ENCODE results near the gene NOA1. TPM values are rescaled to one million over a fixed set of nuclear protein-coding genes. Genes with fewer than 3 reads are reported as not detected.

Gene NOA1
- 21.0 and 23.7 TPM in 2 replicates for total RNA-seq (2014; rRNA removed; shearing (Covaris generic))

DNA sequence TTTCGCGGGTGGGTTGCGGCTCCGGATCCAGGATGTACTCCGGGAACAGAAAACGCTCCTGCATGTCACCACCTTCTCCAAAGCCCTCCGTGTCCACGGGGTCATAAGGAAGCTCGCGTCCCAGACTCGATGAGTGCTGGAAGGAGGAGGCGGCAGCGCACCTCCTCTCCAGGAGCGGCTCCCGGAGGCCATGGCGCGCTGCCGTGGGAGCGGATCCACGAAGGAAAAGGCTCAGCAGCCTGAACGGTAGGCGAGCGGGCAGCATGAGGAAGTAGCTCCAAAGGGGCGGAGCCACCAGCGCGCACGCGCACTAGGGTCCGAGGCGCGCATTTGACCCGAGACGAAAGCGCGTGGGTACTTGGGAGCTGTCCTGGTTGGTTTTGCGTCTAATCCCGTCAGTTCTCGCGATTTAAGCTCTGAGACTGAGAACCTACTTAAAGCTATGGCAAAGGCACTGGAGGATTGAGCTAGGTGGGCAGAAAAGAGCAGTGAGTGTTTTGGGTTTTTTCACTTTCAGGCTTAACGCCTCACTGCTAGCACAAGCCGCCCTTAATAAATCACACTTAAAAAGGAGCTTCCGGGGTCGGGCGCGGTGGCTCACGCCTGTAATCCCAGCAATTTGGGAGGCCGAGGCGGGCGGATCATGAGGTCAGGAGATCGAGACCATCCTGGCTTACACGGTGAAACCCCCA is at the start of gene NOA1:
Gene NOA1, minus strand, starts transcription at position 286 of the 692 bp plus-strand sequence. Its CDS starts 21 bp downstream, at position 265.
- DNase-seq (ENCODE audit: low spot score) = peak; percentile 98
- in situ Hi-C loops (cut with HindIII; ENCODE audit: low sequenced_read_pairs) = no loop called here

DNA sequence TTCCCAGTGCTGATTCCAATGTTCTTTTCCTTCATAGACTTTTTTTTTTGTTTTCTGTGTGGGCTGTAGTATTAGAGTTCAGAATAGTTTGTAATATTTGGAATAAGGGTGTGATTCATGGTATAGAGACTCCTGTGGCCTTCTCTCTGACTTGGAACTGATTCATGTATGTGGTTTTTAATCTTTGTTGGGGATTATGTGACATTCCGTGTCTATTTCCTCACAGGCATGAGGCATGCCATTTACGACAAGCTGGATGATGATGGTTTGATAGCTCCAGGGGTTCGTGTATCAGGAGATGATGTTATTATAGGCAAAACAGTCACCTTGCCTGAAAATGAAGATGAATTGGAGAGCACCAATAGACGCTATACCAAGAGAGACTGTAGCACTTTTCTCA is 45.7 kb upstream of the NOA1 start:
- no peak for DNase-seq (ENCODE audit: low spot score)
- in situ Hi-C loops (cut with HindIII; ENCODE audit: low sequenced_read_pairs) = no loop called here

DNA sequence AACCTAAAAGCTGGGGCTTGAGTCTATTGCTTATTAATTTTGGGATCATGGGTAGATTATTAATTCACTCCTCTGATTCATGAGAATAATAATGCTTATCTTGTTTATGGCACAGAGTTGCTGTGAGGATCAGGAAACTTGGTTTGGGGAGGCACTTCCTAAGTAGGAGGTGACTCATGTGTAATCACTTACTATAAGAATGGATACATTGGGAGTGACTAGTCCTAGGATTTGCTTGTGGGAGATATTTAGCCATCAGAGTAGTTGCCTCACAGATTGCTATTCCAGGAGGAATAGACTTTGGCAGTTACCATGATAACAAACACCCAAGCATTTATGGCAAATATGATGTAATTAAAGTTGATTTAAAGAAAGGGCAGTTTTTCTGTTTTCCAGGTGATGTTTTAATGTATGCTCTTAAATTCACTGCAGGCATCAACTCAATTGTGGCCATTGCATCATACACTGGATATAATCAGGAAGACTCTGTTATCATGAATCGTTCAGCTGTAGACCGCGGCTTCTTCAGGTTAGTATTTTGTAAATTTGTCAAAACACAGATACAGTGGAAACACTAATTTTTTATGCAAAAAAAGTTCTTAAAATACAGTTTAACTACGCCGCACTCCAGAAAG is 43.2 kb upstream of the NOA1 start:
- in situ Hi-C loops (cut with HindIII; ENCODE audit: low sequenced_read_pairs) = no loop called here

DNA sequence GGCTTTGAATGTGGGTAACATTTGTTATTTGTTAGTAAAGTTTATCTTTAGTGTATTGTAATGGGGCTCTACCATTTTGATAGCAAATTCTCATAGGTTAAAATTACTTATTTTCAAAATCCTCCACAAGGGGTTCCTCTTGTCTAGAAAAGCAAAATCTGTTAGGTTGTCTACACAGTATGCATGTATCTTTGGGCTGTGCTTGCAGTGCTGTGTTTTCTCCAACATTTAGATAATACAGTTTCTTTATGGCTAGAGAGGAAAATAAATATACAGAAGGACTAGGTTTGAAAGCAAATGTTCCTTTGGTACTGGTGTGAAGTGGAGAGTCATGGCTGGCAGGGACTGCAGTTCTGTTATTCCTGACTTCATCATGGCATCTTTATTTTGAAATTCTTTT is 41.6 kb upstream of the NOA1 start:
- DNase-seq (ENCODE audit: low spot score) = no peak
- in situ Hi-C loops (cut with HindIII; ENCODE audit: low sequenced_read_pairs) = no loop called here

More for the DNA sequence above, 43.2 kb upstream of the NOA1 start:
- DNase-seq (ENCODE audit: low spot score) = no peak

DNA sequence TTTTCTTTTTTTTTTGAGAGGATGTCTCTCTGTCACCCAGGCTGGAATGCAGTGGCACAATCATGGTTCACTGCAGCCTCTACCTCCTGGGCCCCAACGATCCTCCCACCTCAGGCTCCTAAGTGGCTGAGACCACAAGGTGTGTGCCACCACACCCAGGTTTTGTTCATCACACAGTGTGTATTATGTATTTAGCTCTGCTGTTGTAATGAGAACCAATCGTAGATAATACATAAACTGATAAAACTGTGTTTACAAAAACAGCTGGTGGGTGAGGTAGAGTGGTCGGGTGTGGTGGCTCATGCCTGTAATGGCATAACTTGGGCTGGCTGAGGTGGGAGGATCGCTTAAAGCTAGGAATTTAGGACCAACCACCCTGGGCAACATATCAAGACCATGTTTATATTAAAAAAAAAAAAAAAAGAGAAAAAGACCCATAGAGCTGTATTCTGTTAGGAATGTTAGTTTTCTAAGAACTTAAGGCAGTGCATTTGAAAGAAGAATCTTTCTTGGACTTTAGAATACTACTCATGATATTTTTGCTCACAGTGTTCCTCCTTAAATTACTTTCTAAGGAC is 36.2 kb upstream of the NOA1 start:
- DNase-seq (ENCODE audit: low spot score) = no peak
- in situ Hi-C loops (cut with HindIII; ENCODE audit: low sequenced_read_pairs) = no loop called here

DNA sequence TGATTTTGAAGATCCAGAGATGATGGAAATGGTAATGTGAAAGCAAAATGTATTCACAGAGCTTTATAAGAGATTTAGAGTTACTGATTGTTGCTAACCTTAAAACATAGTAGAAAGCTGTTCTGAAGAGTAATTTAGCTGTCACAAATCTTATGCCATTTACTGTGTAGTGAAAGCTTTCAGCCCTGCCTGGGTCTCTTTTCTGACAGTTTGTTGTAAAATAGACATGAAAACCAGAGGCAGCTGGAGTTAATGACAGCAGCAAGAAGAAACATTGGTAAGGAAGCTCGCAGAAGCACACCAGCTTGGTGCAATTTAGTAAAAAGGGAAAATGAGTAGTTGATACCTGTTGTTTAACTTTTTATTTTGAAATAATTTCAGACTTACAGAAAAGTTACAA is 22.3 kb upstream of the NOA1 start:
- DNase-seq (ENCODE audit: low spot score) = no peak
- in situ Hi-C loops (cut with HindIII; ENCODE audit: low sequenced_read_pairs) = no loop called here

DNA sequence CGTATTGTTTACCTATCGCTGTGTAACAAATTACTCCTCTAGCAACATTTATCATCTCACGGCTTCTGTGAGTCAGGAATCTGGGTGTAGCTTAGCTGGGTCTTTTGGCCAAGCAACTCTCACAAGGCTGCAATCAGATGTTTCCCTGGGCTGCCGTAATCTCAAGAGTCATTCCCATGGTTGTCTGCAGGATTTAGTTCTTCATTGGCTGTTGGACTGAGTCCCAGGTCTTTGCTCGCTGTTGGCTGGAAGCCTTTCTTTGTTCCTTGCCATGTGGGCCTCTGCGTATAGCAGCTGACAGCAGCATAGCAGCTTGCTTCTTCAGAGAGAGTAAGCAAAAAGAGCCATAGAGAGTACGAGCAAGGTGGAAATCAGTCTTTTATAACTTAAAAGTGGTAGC is 18.1 kb upstream of the NOA1 start:
- in situ Hi-C loops (cut with HindIII; ENCODE audit: low sequenced_read_pairs) = no loop called here

DNA sequence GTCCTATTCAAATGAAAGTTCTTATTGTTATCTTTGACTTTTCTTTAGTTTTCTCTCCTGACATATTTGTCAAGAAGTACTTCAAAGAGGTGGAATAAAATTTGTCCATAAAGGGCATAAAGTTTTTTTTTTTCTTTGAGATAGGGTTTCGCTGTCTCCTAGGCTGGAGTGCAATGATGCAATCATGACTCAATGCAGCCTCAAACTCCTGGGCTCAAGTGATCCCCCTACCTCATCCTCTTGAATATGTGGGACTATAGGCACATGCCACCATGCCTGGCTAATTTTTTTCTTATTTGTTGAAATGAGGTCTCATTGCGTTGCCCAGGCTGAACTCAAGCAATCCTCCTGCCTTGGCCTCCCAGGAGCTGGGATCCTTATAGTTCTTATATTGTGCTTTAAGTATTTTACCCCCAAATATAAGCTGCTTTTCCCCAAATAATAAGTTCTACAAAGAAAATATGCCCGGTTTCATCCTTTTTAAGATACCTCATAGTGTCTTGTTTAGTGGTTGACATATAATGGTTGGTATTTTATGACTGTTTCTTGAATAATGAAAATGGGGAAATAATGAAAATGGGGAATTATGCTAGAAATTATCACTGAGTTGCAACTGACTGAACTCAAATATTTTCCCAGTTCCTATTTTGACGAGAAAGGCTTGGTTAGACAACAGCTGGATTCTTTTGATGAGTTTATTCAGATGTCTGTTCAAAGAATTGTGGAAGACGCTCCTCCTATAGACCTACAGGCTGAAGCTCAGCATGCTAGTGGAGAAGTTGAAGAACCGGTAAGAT is 12.9 kb upstream of the NOA1 start:
- in situ Hi-C loops (cut with HindIII; ENCODE audit: low sequenced_read_pairs) = no loop called here
- DNase-seq (ENCODE audit: low spot score) = no peak

More for the DNA sequence above, 18.1 kb upstream of the NOA1 start:
- DNase-seq (ENCODE audit: low spot score) = peak; percentile 96

DNA sequence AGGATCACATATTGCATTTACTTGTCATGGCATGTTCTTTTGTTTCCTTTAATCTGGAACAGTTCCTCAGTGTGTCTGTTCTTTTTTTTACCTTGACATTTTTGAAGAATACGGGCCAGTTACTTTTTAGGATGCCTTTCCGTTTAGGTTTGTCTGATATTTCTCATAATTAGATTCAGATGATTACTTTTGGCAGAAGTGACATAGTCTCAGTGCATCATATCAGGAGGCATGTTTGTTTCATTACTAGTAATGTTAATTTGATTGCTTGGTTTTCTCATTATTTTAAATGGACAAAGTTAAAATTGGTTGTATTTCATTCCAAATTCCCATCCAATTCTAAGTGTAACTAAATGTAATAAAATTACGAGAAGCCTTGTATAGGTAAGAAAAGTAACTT is 9.5 kb upstream of the NOA1 start:
- in situ Hi-C loops (cut with HindIII; ENCODE audit: low sequenced_read_pairs) = no loop called here
- no peak for DNase-seq (ENCODE audit: low spot score)

DNA sequence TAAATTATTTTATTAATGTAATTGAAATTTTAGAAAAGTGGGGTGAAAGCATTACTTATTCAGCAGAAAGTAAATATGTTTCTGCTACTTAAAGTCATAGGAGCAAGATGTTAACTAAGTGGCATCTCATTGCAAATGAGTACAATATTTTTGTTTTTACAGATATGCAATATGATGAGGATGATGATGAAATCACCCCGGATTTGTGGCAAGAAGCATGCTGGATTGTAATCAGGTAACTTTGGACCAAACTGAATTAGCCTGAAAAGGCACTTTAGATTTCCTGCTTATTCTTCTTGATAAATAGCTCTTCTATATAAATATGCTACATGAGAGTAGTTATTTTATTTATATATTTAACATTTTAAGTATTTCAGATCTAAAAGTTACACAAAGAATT is 8.8 kb upstream of the NOA1 start:
- in situ Hi-C loops (cut with HindIII; ENCODE audit: low sequenced_read_pairs) = no loop called here
- DNase-seq (ENCODE audit: low spot score) = no peak

DNA sequence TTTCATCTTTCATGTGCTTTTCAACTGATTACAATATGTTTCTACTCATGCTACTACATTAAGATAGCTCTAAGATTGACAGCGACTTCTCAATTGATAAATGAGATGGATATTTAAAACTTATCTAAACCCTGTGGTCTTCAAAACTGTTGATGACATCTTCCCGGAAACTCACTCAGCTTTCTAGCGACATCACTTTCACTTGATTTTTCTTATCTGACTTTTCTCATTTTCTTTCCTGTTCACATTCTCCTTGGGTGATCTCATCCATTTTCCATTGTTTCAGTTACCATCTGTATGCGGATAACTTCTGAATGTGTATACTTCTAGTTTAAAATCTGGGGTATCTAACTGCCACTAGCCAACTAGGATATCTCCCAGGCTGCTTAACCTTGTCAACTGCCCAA is 4.4 kb upstream of the NOA1 start:
- DNase-seq (ENCODE audit: low spot score) = no peak
- in situ Hi-C loops (cut with HindIII; ENCODE audit: low sequenced_read_pairs) = no loop called here

DNA sequence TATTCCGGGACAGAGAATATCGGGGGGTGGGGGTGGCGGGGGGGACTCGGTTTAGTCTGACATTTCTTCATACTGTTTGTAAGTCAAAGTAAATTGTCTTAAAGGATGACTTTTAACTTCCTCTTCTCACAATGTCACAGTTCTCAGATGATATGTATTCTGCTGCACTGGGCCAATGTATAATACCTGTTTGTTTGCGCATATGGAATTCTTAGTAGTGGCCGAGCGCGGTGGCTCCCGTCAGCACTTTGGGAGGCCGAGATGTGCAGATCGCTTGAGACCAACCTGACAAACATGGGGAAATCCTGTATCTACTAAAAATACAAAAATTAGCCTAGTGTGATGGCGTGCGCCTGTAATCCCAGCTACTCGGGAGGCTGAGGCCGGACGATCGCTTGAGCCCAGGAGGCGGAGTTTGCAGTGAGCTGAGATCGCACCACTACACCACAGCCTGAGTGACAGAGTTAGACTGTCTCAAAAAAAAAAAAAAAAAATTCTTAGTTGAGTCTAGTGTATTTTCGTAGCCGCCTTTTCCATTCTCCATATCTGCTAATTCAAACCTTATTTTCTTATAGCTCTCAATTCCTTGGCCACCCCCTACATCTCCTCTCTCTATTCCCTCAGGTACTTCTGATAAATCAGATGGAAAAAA is 2.1 kb upstream of the NOA1 start:
- DNase-seq (ENCODE audit: low spot score) = peak; percentile 4
- in situ Hi-C loops (cut with HindIII; ENCODE audit: low sequenced_read_pairs) = no loop called here

DNA sequence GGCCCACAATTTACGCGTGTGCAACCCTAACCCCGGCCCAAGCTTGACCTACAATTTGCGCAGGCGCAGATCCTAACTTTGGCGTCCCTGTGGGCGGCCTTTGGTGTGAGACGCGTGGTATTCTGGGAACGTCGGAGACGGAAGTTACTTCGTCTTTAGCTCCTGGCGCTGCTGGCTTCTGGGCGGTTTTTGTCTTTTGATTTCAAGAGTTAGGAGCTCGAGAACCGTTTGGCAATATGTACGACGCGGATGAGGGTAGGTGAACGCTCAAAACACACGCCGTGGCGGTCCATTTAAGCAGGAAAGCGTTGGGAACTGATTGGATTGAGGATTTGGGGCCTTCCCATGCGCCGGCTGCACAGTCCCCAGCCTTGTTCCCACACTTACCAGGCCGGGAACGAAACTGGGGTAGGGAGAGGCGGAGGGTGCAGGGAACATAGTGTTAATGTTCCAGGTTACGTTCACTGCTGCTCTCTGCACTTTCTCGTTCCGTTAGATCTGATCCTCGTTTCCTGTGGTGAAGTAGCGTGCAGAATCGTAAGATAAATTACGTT is 1.4 kb upstream of the NOA1 start, which contains the start of gene POLR2B:
Gene POLR2B, plus strand, starts transcription at position 147 of the 554 bp plus-strand sequence. Its CDS starts 90 bp downstream, at position 237.
- DNase-seq (ENCODE audit: low spot score) = peak; percentile 94
- in situ Hi-C loops (cut with HindIII; ENCODE audit: low sequenced_read_pairs) = no loop called here

DNA sequence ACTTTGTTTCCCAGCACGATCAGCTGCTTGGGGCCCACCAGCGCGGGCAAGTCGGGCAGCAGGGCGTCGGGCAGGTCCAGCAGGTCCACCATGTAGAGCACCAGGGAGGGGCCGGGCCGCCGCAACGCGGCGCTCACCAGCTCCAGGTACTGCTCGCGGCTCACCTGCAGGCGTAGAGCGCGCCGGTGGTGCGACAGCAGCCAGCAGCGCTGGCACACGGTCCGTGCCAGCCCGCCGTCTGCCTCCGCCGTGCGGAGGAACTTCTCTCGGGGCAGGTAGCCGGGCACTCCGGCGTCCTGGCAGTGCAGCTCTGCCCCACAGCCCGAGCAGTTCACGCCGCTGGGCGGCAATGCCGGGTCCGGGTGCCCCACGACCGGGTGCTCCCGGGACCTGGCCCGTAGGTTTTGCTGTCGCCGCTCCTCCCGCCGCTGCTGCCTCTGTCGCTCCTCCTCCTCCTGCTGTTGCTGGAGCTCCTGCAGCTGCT is 527 bp downstream of the NOA1 start:
- in situ Hi-C loops (cut with HindIII; ENCODE audit: low sequenced_read_pairs) = no loop called here
- DNase-seq (ENCODE audit: low spot score) = peak; percentile 26

DNA sequence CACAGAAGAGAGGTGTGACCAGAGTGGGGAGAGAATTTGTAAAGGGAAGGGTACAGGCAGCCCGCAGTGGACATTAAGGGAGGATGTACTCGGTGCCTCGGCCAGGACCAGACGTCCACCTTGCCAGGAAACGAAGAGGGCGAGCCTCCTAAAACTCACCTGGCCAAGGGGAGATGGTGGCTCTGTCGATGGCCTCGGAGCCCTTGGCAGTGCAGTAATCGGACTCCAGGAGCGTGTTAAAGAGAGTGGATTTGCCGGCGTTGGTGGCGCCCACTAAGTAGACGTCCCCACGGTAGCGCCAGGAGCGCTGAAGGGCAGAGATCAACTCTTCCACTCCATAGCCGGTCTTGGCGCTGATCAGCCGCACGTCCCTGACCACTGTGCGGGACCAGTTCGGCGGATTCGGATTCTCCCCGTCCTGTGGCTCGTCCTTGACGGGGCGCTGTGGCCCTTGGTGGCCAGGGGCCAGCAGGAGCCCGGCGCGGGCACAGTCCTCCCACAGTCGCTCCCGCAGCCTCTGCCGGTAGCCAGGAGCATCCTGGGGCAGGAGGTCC is 1.0 kb downstream of the NOA1 start:
- in situ Hi-C loops (cut with HindIII; ENCODE audit: low sequenced_read_pairs) = no loop called here
- DNase-seq (ENCODE audit: low spot score) = no peak

DNA sequence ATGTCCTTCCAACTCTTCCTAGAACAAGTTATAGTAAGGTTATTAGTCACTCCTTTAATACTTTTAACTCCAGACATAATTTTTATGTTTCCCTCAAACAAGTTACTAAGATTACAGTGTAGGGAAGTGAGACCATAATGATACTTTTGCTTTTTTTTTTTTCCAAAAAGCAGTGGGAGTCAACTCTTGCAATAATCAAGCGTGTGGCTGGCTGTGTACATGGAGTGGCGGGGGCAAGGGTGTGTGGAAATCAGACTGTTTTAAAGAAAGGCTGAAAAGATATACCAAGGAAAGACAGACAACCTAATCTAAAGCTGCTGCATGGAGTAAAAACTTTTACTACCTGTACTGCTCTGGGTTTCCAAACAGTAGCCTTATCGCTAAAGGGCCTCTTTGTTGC is 4.1 kb downstream of the NOA1 start:
- no peak for DNase-seq (ENCODE audit: low spot score)
- in situ Hi-C loops (cut with HindIII; ENCODE audit: low sequenced_read_pairs) = no loop called here

DNA sequence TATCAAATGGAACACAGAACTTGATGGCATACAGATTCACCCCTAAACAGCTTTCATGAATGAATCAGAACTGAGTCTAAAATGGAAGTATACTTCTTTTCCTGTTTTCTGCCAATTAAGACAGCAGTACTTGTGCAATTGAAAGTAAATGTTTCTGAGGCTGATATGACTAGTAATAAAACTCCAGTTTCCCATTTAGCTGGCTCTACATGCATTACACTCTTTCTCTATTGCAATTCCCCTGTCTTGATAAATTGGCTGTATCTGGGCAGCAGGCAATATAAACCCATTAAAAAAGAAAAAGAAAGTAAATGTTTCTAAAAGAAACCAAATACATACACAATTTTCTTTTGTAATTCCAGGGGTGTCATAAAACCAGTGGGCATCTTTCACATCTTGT is 4.6 kb downstream of the NOA1 start:
- DNase-seq (ENCODE audit: low spot score) = no peak
- in situ Hi-C loops (cut with HindIII; ENCODE audit: low sequenced_read_pairs) = no loop called here

DNA sequence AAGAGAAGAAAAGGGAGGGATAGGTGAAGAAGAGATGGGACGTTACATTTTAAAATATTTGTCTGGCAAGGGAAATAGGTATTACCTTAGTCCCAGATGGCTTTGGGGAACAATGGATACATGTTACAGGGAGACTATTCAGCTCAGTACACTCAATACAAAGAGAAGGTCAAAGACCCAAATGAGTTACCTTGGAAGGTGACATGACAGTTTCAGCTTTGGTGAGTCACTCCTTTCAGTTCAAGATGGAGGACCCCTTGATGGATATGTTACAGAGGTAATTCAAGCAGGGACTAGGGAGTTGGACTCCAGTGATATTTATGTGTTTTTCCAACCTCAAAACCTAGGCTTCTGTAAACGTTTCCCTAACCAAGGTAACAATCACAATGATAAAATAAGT is 5.0 kb downstream of the NOA1 start:
- in situ Hi-C loops (cut with HindIII; ENCODE audit: low sequenced_read_pairs) = no loop called here

DNA sequence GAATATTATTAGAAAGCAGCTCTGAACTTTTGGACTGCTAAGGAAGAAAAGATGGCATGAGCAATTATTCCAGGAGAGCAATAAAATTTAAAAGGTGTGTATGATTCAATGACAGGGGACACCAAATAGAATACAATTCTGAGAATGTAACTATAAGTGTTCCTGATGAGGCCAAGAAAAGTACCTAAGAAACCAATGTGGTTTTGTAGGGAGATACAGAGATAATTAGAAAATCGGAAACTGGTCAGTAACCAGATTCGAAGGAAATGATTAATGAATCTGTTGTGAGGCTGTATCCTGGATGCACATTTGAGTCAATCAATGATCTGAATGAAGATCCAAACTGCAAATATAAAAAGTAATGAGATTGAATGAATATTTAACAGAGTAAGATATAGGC is 6.0 kb downstream of the NOA1 start:
- in situ Hi-C loops (cut with HindIII; ENCODE audit: low sequenced_read_pairs) = no loop called here
- no peak for DNase-seq (ENCODE audit: low spot score)

More for the DNA sequence above, 5.0 kb downstream of the NOA1 start:
- DNase-seq (ENCODE audit: low spot score) = no peak

Measured in G401 (cell line).